GM19193 (cell line): ENCODE data around the gene XAB2.

Experiments
- POLR2A ChIP-seq: IDR thresholded peaks from 4 replicates; pipeline ENCODE4 v1.6.1; 2011; ENCODE audit not compliant: insufficient read depth, insufficient read length; ENCODE audit errors: extremely low read depth

XAB2 gene

DNA sequence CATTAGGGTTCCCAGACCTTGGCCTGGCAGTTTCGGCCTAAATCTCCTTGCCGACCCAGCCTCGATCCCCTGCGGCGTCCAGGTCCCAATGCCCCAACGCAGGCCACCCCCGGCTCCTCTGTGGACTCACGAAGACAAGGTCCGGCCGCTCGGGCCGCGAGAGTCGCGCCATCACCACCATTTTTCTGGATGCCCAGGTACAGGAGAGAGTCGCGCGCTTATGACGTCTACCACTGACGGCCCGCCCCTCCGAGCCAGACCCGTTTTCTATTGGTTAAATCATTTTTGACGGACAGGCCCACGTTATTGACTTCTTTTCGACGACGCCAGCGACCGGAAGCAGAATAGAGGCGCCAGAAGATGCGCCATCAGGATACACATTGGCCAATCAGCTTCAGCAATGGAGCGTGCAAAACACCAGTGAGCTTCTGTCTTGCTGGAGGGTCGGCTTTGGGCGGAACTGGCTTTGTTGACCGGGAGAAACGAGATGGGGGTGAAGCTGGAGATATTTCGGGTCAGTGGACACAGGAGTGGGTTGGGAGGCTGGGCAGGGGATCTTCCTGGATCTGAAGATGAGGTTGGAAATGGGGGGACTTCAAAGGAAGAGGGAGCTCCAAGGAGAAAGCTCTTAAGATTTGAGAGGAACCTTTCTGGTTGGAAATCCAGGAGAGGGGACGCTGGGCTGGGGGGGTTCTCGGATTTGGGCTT lies at the start of gene XAB2, which contains the start of gene PET100:
XAB2 (minus strand) TSS at position 199 of the 708 bp plus-strand sequence; CDS start at position 181, 18 bp downstream.
PET100 (plus strand) TSS at position 447 of the 708 bp plus-strand sequence; CDS start at position 488, 41 bp downstream.
- TF ChIP-seq POLR2A = peak; percentile 70

- no peak for TF ChIP-seq POLR2A
These were observed 48.4 kb upstream of the XAB2 start for GRCh38 chr19:7677669-7678311.

- no peak for TF ChIP-seq POLR2A
These were observed 47.5 kb upstream of the XAB2 start, which contains the start of gene MCEMP1 for GRCh38 chr19:7676854-7677253. TSS of gene MCEMP1 (plus strand) at chr19:7677090. CDS start at chr19:7677121, 31 bp downstream.

DNA sequence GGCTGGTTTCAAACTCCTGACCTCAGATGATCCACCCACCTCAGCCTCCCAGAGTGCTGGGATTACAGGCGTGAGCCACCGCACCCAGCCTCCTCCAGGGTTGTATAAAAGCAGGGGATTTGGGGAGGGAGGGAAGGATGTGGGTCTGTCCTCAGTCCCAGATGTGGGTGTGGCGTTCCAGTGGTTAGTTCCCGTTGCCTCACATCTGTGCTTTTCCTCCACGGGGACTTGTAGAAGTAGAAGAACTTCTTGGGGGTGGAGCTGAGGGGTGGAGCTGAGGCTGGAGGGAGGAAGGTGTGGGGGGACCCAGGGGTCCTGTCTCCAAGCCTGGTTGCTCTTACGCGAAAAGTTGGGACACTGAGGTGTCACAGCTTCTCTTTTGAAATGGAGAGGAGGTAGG lies 47.0 kb upstream of the XAB2 start:
- no peak for TF ChIP-seq POLR2A

GRCh38 chr19:7674010-7675005 lies 45.0 kb upstream of the XAB2 start:
- no peak for TF ChIP-seq POLR2A

- no peak for TF ChIP-seq POLR2A
These were observed 43.2 kb upstream of the XAB2 start for GRCh38 chr19:7672522-7672921.

DNA sequence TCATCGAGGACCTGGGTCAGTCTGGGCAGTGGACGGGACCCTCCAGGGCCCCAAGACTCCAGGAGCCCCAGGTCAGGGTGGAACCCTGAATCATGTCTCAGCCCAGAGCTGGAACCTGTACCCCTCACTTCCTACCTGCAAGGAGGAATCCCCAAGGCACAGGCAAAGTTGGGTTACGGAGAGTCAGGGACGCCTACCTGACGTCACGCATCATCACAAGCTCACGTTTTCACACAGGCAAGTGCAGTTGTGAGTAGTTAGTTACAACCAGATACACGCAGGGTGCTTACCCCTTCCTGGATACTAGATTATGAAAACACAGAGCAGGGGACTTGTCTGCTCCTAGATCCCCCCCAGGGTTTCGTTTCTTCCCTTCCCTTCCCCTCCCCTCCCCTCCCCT lies 41.4 kb upstream of the XAB2 start:
- no peak for TF ChIP-seq POLR2A

DNA sequence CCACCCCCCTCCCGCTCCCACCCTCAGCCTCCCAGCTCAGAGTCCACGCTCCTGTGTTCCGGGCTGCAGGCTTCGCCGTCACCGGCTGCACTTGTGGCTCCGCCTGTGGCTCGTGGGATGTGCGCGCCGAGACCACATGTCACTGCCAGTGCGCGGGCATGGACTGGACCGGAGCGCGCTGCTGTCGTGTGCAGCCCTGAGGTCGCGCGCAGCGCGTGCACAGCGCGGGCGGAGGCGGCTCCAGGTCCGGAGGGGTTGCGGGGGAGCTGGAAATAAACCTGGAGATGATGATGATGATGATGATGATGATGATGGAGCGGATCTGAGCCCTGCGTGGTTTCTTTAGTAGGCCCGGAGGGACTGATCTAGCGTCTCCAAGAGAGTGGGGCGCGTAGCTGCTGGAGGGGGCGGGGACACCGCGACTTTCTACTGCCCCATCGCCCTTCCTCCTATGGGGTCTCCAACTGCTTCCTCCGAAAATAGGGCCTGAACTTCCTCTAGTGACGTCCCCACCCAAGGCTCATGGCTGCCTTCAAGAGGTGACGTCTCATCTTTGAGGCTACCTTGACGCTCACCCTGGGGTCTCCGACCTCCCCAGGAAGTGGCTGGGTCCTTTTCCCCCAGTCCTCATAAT lies 40.9 kb upstream of the XAB2 start:
- TF ChIP-seq POLR2A = no peak

DNA sequence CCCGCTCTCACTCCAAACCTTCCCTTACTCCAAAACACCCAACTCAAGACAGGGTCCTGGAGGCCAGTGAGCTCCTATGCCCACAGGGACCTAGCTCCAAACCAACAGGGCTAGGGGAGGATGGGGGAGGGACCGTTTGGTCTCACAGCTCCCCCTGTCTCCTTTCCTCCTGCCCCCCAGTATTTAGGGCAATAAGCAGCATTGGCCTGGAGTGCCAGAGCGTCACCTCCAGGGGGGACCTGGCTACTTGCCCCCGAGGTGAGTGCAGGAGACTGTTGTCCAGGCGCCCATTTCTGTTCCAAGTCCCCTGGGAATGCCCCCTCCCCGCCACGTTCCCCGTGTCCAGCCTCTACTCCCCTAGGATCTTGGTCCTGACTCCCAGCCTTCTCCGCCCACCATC lies 40.3 kb upstream of the XAB2 start:
- TF ChIP-seq POLR2A = no peak

GRCh38 chr19:7668842-7669241 lies 39.5 kb upstream of the XAB2 start, which contains the start of gene RETN:
TSS of gene RETN (plus strand) at chr19:7669049. CDS start at chr19:7669327, 278 bp downstream.
- TF ChIP-seq POLR2A = no peak

DNA sequence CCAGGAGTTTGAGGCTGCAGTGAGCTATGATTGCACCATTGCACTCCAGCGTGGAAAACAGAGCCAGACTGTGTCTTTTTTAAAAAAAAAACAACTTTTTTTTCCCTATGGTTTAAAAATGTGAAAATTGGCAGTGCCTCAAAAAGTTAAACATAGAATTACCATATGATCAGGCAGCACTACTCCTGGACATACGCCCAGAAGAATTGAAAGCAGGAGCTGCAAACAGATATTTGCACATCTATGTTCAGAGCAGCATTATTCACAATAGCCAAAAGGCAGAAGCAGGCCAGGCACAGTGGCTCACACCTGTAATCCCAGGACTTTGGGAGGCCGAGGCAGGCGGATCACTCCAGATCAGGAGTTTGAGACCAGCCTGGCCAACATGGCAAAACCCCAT lies 35.7 kb upstream of the XAB2 start:
- TF ChIP-seq POLR2A = no peak

- TF ChIP-seq POLR2A = no peak
These were observed 34.4 kb upstream of the XAB2 start for GRCh38 chr19:7663706-7664105.

DNA sequence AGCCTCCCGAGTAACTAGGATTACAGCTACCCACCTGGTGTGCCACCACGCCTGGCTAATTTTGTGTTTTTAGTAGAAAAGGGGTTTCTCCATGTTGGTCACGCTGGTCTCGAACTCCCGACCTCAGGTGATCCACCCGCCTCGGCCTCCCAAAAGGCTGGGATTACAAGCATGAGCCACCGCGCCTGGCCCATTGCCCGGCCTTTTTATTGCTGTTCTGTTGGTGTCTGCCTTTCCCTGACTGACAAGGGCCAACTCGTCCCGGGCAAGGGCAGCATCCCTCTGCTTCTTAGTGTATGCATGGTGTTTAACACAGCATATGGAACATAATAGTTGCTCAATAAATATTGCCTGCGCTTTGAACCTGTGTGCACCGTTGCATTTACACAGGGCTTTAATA lies 33.3 kb upstream of the XAB2 start:
- no peak for TF ChIP-seq POLR2A
